ENCODE data around the gene ACER2. TPM values are rescaled to one million over a fixed set of nuclear protein-coding genes. Genes with fewer than 3 reads are reported as not detected.

Gene ACER2
- total RNA-seq, 1 donor from 2014 or later = 3.9 TPM

GRCh38 chr9:19375538-19375937, 33.3 kb upstream of the ACER2 start:
- DNase-seq (ENCODE audit: extremely low spot score in 2 of 2) = no peak
- H3K27ac ChIP-seq = no peak overlapping the region
- peaks cover 23% of the 10 kb centered on the region for H3K4me1 ChIP-seq
- no peak for TF ChIP-seq CTCF (IDR thresholded peaks at IDR 0.05)
- no peak for TF ChIP-seq POLR2AphosphoS5 (IDR thresholded peaks at IDR 0.05; ENCODE audit: insufficient read depth in 1 of 2, low read depth in 1 of 2)
- TF ChIP-seq POLR2A (IDR thresholded peaks at IDR 0.05) = no peak
- H3K4me3 ChIP-seq = no peak overlapping the region
- peaks cover 0 to 43% of the 10 kb centered on the region in 2 donors for H3K36me3 ChIP-seq
- H3K27me3 ChIP-seq = no peaks in the 10 kb centered on the region
- no peaks in the 10 kb centered on the region for H3K9me3 ChIP-seq
- intact Hi-C loops (cut with DNase I) = no loop called here

GRCh38 chr9:19376931-19377330, 31.9 kb upstream of the ACER2 start:
- intact Hi-C loops (cut with DNase I) = no loop called here
- no peak for DNase-seq (ENCODE audit: extremely low spot score in 2 of 2)
- Histone ChIP-seq H3K27ac (no peak overlapping the region), H3K9me3 (no peaks in the 10 kb centered on the region), H3K4me3 (no peak overlapping the region), H3K27me3 (no peaks in the 10 kb centered on the region), H3K4me1 (peaks cover 23% of the 10 kb centered on the region), H3K36me3 (peaks cover 0 to 34% of the 10 kb centered on the region in 2 donors)
- TF ChIP-seq POLR2AphosphoS5 (IDR thresholded peaks at IDR 0.05; ENCODE audit: insufficient read depth in 1 of 2, low read depth in 1 of 2) = no peak
- TF ChIP-seq POLR2A (IDR thresholded peaks at IDR 0.05) = no peak
- TF ChIP-seq CTCF (IDR thresholded peaks at IDR 0.05) = no peak

GRCh38 chr9:19378164-19378563, 30.6 kb upstream of the ACER2 start:
- Histone ChIP-seq H3K9me3 (no peaks in the 10 kb centered on the region), H3K27me3 (no peaks in the 10 kb centered on the region), H3K4me3 (peak overlapping the region in 1 of 2 donors; percentile 18), H3K4me1 (peaks cover 23% of the 10 kb centered on the region), H3K27ac (peak overlapping the region; percentile 94), H3K36me3 (peaks cover 0 to 34% of the 10 kb centered on the region in 2 donors)
- no peak for TF ChIP-seq CTCF (IDR thresholded peaks at IDR 0.05)
- TF ChIP-seq POLR2AphosphoS5 (IDR thresholded peaks at IDR 0.05; ENCODE audit: insufficient read depth in 1 of 2, low read depth in 1 of 2) = no peak
- no peak for TF ChIP-seq POLR2A (IDR thresholded peaks at IDR 0.05)
- no peak for DNase-seq (ENCODE audit: extremely low spot score in 2 of 2)
- intact Hi-C loops (cut with DNase I) = loop anchor here (2.0 kb wide), 1 partner anchor 79 kb away; no protein-coding TSS in a partner anchor

- TF ChIP-seq POLR2A (IDR thresholded peaks at IDR 0.05) = no peak
- TF ChIP-seq CTCF (IDR thresholded peaks at IDR 0.05) = no peak
- TF ChIP-seq POLR2AphosphoS5 (IDR thresholded peaks at IDR 0.05; ENCODE audit: insufficient read depth in 1 of 2, low read depth in 1 of 2) = no peak
- no peak for DNase-seq (ENCODE audit: extremely low spot score in 2 of 2)
- intact Hi-C loops (cut with DNase I) = loop anchor here (2.0 kb wide), 1 partner anchor 78 kb away; no protein-coding TSS in a partner anchor
- Histone ChIP-seq H3K4me1 (peaks cover 23% of the 10 kb centered on the region), H3K27ac (peak overlapping the region; percentile 94), H3K27me3 (no peaks in the 10 kb centered on the region), H3K4me3 (peak overlapping the region; percentile 57 to 69), H3K9me3 (no peaks in the 10 kb centered on the region), H3K36me3 (peaks cover 0 to 34% of the 10 kb centered on the region in 2 donors)
Observed at GRCh38 chr9:19378647-19379046, 30.2 kb upstream of the ACER2 start.

GRCh38 chr9:19379283-19379682, 29.5 kb upstream of the ACER2 start:
- DNase-seq (ENCODE audit: extremely low spot score in 2 of 2) = no peak
- no peaks in the 10 kb centered on the region for H3K9me3 ChIP-seq
- H3K27ac ChIP-seq = peak overlapping the region; percentile 94
- TF ChIP-seq POLR2AphosphoS5 (IDR thresholded peaks at IDR 0.05; ENCODE audit: insufficient read depth in 1 of 2, low read depth in 1 of 2) = no peak
- TF ChIP-seq CTCF (IDR thresholded peaks at IDR 0.05) = no peak
- TF ChIP-seq POLR2A (IDR thresholded peaks at IDR 0.05) = no peak
- peaks cover 0 to 30% of the 10 kb centered on the region in 2 donors for H3K36me3 ChIP-seq
- H3K4me1 ChIP-seq = peaks cover 23% of the 10 kb centered on the region
- peak overlapping the region; percentile 57 to 69 for H3K4me3 ChIP-seq
- no peaks in the 10 kb centered on the region for H3K27me3 ChIP-seq
- intact Hi-C loops (cut with DNase I) = loop anchor here (2.0 kb wide), 1 partner anchor 78 kb away; no protein-coding TSS in a partner anchor
